ENCODE results near the gene TAF4B. TPM values are rescaled to one million over a fixed set of nuclear protein-coding genes. Genes with fewer than 3 reads are reported as not detected.

The TAF4B gene
- total and polyA plus RNA-seq, 10 of the 15 experiments (the other 5 are each of a cell fraction or from before 2014, with no cell fraction given) = 2.3 to 15.0 (median 12.2) TPM

- H3K79me2 ChIP-seq (ENCODE audit: control insufficient read depth, insufficient read depth, low read length) = no peaks in the 10 kb centered on the region
- in situ Hi-C loops (cut with MboI) (loop anchor here (5.0 to 25.0 kb wide), 2 partner anchors 338 to 678 kb away; no protein-coding TSS in a partner anchor), intact Hi-C loops (cut with micrococcal nuclease; ENCODE audit: unreplicated experiment) (loop anchor here (5.0 to 10.0 kb wide), 4 partner anchors 73 to 696 kb away; partner anchors contain the start of gene KCTD1)
- H3K27ac ChIP-seq (ENCODE audit: control insufficient read depth, insufficient read depth) = no peak overlapping the region
- no peak overlapping the region for H3K4me2 ChIP-seq (ENCODE audit: control insufficient read depth, insufficient read depth)
- ChIA-PET POLR2A (interaction anchor here (0.6 to 0.7 kb wide), 7 partner anchors 70 to 1806 kb away, joined by 3 to 10 read pairs (median 4); no protein-coding TSS in a partner anchor), CTCF (interaction anchor here (0.6 to 4.3 kb wide), 5 partner anchors 34 to 214 kb away, joined by 3 to 30 read pairs (median 3); no protein-coding TSS in a partner anchor), RAD21 (ENCODE audit: unreplicated experiment) (interaction anchor here (0.6 kb wide), 3 partner anchors 354 to 533 kb away, joined by 3 to 4 read pairs (median 3); no protein-coding TSS in a partner anchor), SMC1A (ENCODE audit: uncharacterized antibody, unreplicated experiment) (interaction anchor here (0.7 to 1.9 kb wide), 4 partner anchors 75 to 340 kb away, joined by 3 to 7 read pairs (median 6); no protein-coding TSS in a partner anchor)
- no TSS peak for BruUV-seq (replicated peaks)
- DNase-seq (ENCODE audit: low read depth, low spot score) = no peak
- H3K9ac ChIP-seq (ENCODE audit: control insufficient read depth, insufficient read depth, low read length) = no peak overlapping the region
- no peaks in the 10 kb centered on the region for H3K27me3 ChIP-seq (replicated peaks in 1 of 2; ENCODE audit: control insufficient read depth in 2 of 2, insufficient read depth in 2 of 2, low read length in 1 of 2)
- no peak for ATAC-seq
- no peaks in the 10 kb centered on the region for H3K4me1 ChIP-seq (ENCODE audit: control insufficient read depth, insufficient read depth, low read length)
- no peaks in the 10 kb centered on the region for H4K20me1 ChIP-seq (ENCODE audit: control insufficient read depth, insufficient read depth)
- no peaks in the 10 kb centered on the region for H3K9me3 ChIP-seq (replicated peaks; ENCODE audit: control insufficient read depth, insufficient read depth, low read length)
- no peaks in the 10 kb centered on the region for H3K36me3 ChIP-seq (ENCODE audit: control insufficient read depth in 2 of 2, insufficient read depth in 2 of 2, low read length in 1 of 2)
- H3K4me3 ChIP-seq = no peak overlapping the region
- H2AFZ ChIP-seq (ENCODE audit: control insufficient read depth, low read depth, low read length) = no peak overlapping the region
- FAIRE-seq = no peak
- whole genome bisulfite sequencing (ENCODE audit: insufficient coverage, insufficient replicate concordance, low lambda C conversion rate, missing lambda C conversion rate) = 13% methylated on average over 1 of the region's 1 CpG
- TF ChIP-seq ZBED1 (IDR thresholded peaks at IDR 0.05; ENCODE audit: borderline replicate concordance) (no peak), BCL11A (IDR thresholded peaks at IDR 0.05; ENCODE audit: low read depth, low read length) (no peak), KLF5 (IDR thresholded peaks at IDR 0.05; ENCODE audit: partially characterized antibody) (no peak), MYB (IDR thresholded peaks at IDR 0.05; ENCODE audit: borderline replicate concordance, low read depth, low read length) (no peak), HDAC2 (IDR thresholded peaks at IDR 0.05) (no peak), PRDM15 (CRISPR knock-in tag; IDR thresholded peaks at IDR 0.05) (no peak), NR2F1 (conservative IDR thresholded peaks at IDR 0.05) (no peak), CBX5 (IDR thresholded peaks at IDR 0.05; ENCODE audit: low read depth) (no peak), CUX1 (IDR thresholded peaks at IDR 0.05; ENCODE audit: insufficient replicate concordance, low read depth, low read length) (no peak), CEBPZ (IDR thresholded peaks at IDR 0.05; ENCODE audit: low read depth, low read length) (no peak), MEF2A (IDR thresholded peaks at IDR 0.05; ENCODE audit: insufficient read depth, low read depth, low read length) (no peak), ZNF217 (IDR thresholded peaks at IDR 0.05) (no peak)
Measured at GRCh38 chr18:26309281-26309680, 83.0 kb downstream of the TAF4B start.

Data from GM12878 (cell line).